GM18861 (cell line): ENCODE results near the gene ANO7.

Source experiments
- ATAC-seq: cut with Tn5 transposase; IDR thresholded peaks from one replicate; pipeline ENCODE4 v1.9.1; 2021; ENCODE audit not compliant: unreplicated experiment

Gene ANO7

GRCh38 chr2:241156971-241157441 lies 31.5 kb upstream of the ANO7 start:
- ATAC-seq: no peak

- no peak for ATAC-seq
Measured at GRCh38 chr2:241157841-241158545, 30.5 kb upstream of the ANO7 start.

GRCh38 chr2:241158546-241158900 lies 30.0 kb upstream of the ANO7 start:
- ATAC-seq: no peak

GRCh38 chr2:241159116-241159515 lies 29.4 kb upstream of the ANO7 start:
- no peak for ATAC-seq

GRCh38 chr2:241160318-241160717 lies 28.2 kb upstream of the ANO7 start:
- no peak for ATAC-seq

GRCh38 chr2:241161646-241162281 lies 26.7 kb upstream of the ANO7 start:
- ATAC-seq: no peak

GRCh38 chr2:241163601-241164118 lies 24.8 kb upstream of the ANO7 start:
- ATAC-seq: no peak

GRCh38 chr2:241168366-241168765 lies 20.1 kb upstream of the ANO7 start:
- no peak for ATAC-seq

- ATAC-seq: no peak
Measured at GRCh38 chr2:241173557-241173956, 14.9 kb upstream of the ANO7 start.

- no peak for ATAC-seq
Measured at GRCh38 chr2:241177526-241178334, 10.7 kb upstream of the ANO7 start.

- ATAC-seq: no peak
Measured at GRCh38 chr2:241178961-241179360, 9.5 kb upstream of the ANO7 start.

GRCh38 chr2:241179899-241180298 lies 8.6 kb upstream of the ANO7 start:
- ATAC-seq: no peak

- ATAC-seq: no peak
Measured at GRCh38 chr2:241180495-241180894, 8.0 kb upstream of the ANO7 start.

GRCh38 chr2:241182126-241182525 lies 6.4 kb upstream of the ANO7 start:
- ATAC-seq: no peak

- ATAC-seq: no peak
Measured at GRCh38 chr2:241182531-241183133, 5.8 kb upstream of the ANO7 start.

GRCh38 chr2:241183221-241183620 lies 5.3 kb upstream of the ANO7 start:
- ATAC-seq: no peak

- no peak for ATAC-seq
Measured at GRCh38 chr2:241184901-241185300, 3.6 kb upstream of the ANO7 start.

GRCh38 chr2:241185961-241186360 lies 2.5 kb upstream of the ANO7 start:
- ATAC-seq: no peak

GRCh38 chr2:241187101-241187917 lies 1.2 kb upstream of the ANO7 start:
- no peak for ATAC-seq

GRCh38 chr2:241187918-241188234 lies 601 bp upstream of the ANO7 start:
- no peak for ATAC-seq
